ENCODE results near the gene U2SURP. TPM values are rescaled to one million over a fixed set of nuclear protein-coding genes. Genes with fewer than 3 reads are reported as not detected.

Gene U2SURP
- total RNA-seq, 2 donors from 2014 or later, result 139 to 160 TPM

GRCh38 chr3:142952272-142953193, 48.8 kb upstream of the U2SURP start:
- Histone ChIP-seq H3K9ac (ENCODE audit: extremely low read depth, low read length, poor library complexity, severe bottlenecking) (no peak overlapping the region), H3K9me3 (ENCODE audit: control insufficient read depth, low read length) (no peaks in the 10 kb centered on the region), H3K4me3 (ENCODE audit: low read length) (no peak overlapping the region), H3K27me3 (ENCODE audit: control insufficient read depth, insufficient read depth, low read length, poor library complexity, severe bottlenecking) (no peaks in the 10 kb centered on the region), H3K4me1 (ENCODE audit: control insufficient read depth, insufficient read depth, low read length) (no peaks in the 10 kb centered on the region), H3K27ac (ENCODE audit: low read depth, low read length) (no peak overlapping the region), H3K36me3 (ENCODE audit: control insufficient read depth, insufficient read depth, low read length) (no peaks in the 10 kb centered on the region)
- no peaks in the 10 kb centered on the region for H3K9me3 Mint-ChIP-seq
- H3K27me3 Mint-ChIP-seq (ENCODE audit: insufficient read depth), result peaks cover 30% of the 10 kb centered on the region
- H3K4me1 Mint-ChIP-seq, result peaks cover 34% of the 10 kb centered on the region
- 93 to 96% methylated on average over 3 to 8 of the region's 8 CpGs for WGBS, 2 experiments (ENCODE audit: insufficient coverage in 1 of 2, insufficient read length in 1 of 2)
- no peak overlapping the region for H3K4me3 Mint-ChIP-seq
- DNase-seq, result no peak
- no peak for TF ChIP-seq CTCF (conservative IDR thresholded peaks at IDR 0.05)
- H3K27ac Mint-ChIP-seq, result no peak overlapping the region
- no peaks in the 10 kb centered on the region for H3K36me3 Mint-ChIP-seq (ENCODE audit: low read depth)

- H3K27ac Mint-ChIP-seq, result no peak overlapping the region
Measured at GRCh38 chr3:142953443-142953842, 47.9 kb upstream of the U2SURP start.

GRCh38 chr3:142958707-142959106, 42.7 kb upstream of the U2SURP start:
- Mint-ChIP-seq H3K4me1 (peaks cover 28% of the 10 kb centered on the region), H3K36me3 (ENCODE audit: low read depth) (peaks cover 5% of the 10 kb centered on the region), H3K4me3 (no peak overlapping the region), H3K9me3 (peaks cover 7% of the 10 kb centered on the region), H3K27me3 (ENCODE audit: insufficient read depth) (peaks cover 42% of the 10 kb centered on the region), H3K27ac (no peak overlapping the region)
- H3K4me3 ChIP-seq (ENCODE audit: low read length), result no peak overlapping the region
- DNase-seq, result no peak
- no peaks in the 10 kb centered on the region for H3K9me3 ChIP-seq (ENCODE audit: control insufficient read depth, low read length)
- no peak overlapping the region for H3K9ac ChIP-seq (ENCODE audit: extremely low read depth, low read length, poor library complexity, severe bottlenecking)
- no peaks in the 10 kb centered on the region for H3K36me3 ChIP-seq (ENCODE audit: control insufficient read depth, insufficient read depth, low read length)
- H3K27ac ChIP-seq (ENCODE audit: low read depth, low read length), result no peak overlapping the region
- H3K4me1 ChIP-seq (ENCODE audit: control insufficient read depth, insufficient read depth, low read length), result no peaks in the 10 kb centered on the region
- peaks cover 9% of the 10 kb centered on the region for H3K27me3 ChIP-seq (ENCODE audit: control insufficient read depth, insufficient read depth, low read length, poor library complexity, severe bottlenecking)
- no peak for TF ChIP-seq CTCF (conservative IDR thresholded peaks at IDR 0.05)
- 89 to 92% methylated on average over 4 to 6 of the region's 6 CpGs for WGBS, 2 experiments (ENCODE audit: insufficient coverage in 1 of 2, insufficient read length in 1 of 2)

More at GRCh38 chr3:142953443-142953842, 47.9 kb upstream of the U2SURP start:
- Histone ChIP-seq H3K4me1 (ENCODE audit: control insufficient read depth, insufficient read depth, low read length) (no peaks in the 10 kb centered on the region), H3K36me3 (ENCODE audit: control insufficient read depth, insufficient read depth, low read length) (no peaks in the 10 kb centered on the region), H3K9ac (ENCODE audit: extremely low read depth, low read length, poor library complexity, severe bottlenecking) (no peak overlapping the region), H3K4me3 (ENCODE audit: low read length) (no peak overlapping the region), H3K27me3 (ENCODE audit: control insufficient read depth, insufficient read depth, low read length, poor library complexity, severe bottlenecking) (no peaks in the 10 kb centered on the region), H3K9me3 (ENCODE audit: control insufficient read depth, low read length) (no peaks in the 10 kb centered on the region), H3K27ac (ENCODE audit: low read depth, low read length) (no peak overlapping the region)
- Mint-ChIP-seq H3K4me3 (no peak overlapping the region), H3K36me3 (ENCODE audit: low read depth) (no peaks in the 10 kb centered on the region), H3K9me3 (no peaks in the 10 kb centered on the region), H3K4me1 (peaks cover 42% of the 10 kb centered on the region), H3K27me3 (ENCODE audit: insufficient read depth) (peaks cover 21% of the 10 kb centered on the region)
- no peak for TF ChIP-seq CTCF (conservative IDR thresholded peaks at IDR 0.05)
- DNase-seq, result no peak
- 94% methylated on average over 3 of the region's 3 CpGs; no CpG with 5 or more reads in 1 of the 2 experiments for WGBS, 2 experiments (ENCODE audit: insufficient coverage in 1 of 2, insufficient read length in 1 of 2)

Measured in endodermal cell (in vitro differentiated cells).